Body of pancreas (tissue), 4 donors: ENCODE results near the gene HS3ST5. TPM values are rescaled to one million over a fixed set of nuclear protein-coding genes. Genes with fewer than 3 reads are reported as not detected.

Experiments
- ATAC-seq: fragments of 150-250 bp; one replicate; pipeline ENCODE4 v1.9.1; 2016
- DNase-seq, 4 donors: peaks; one replicate each; pipeline ENCODE4 v3.0.0-alpha.2; 2019
- H3K27ac ChIP-seq, 4 donors: fragments of 200-600 bp; sonication (generic); 1 replicate in 3 of 4; 2 replicates in 1 of 4; pipeline versions ENCODE4 v1.5.1 to v1.6.1; 2016 to 2019; ENCODE audit warnings: mild to moderate bottlenecking in 1 of 4, mixed read lengths in 1 of 4, moderate library complexity in 1 of 4
- H3K27me3 ChIP-seq, 2 donors: fragments of 200-600 bp; sonication (generic); one replicate each; pipeline ENCODE4 v1.6.0; 2016; ENCODE audit warnings: mild to moderate bottlenecking in 1 of 2
- H3K36me3 ChIP-seq, 2 donors: fragments of 200-600 bp; sonication (generic); replicated peaks in 1 of 2; 2 replicates each; pipeline ENCODE4 v1.5.1; 2016; ENCODE audit warnings: low read depth in 2 of 2; ENCODE audit not compliant: insufficient read depth in 1 of 2
- H3K4me1 ChIP-seq: fragments of 200-600 bp; sonication (generic); one replicate; pipeline ENCODE4 v1.6.0; 2016
- H3K4me3 ChIP-seq, 2 donors: fragments of 200-600 bp; sonication (generic); 1 replicate in 1 of 2; 2 replicates in 1 of 2; pipeline ENCODE4 v1.5.1; 2016 to 2019
- H3K9me3 ChIP-seq, 3 donors: fragments of 200-600 bp; sonication (generic); 1 replicate in 2 of 3; 2 replicates in 1 of 3; pipeline ENCODE4 v1.5.1; 2016
- CTCF ChIP-seq, 7 experiments: fragments of 450-650 bp in 4 of 7; fragments of 200-600 bp in 3 of 7; sonication (generic) in 3 of 7; IDR thresholded peaks; one replicate each; pipeline ENCODE4 v1.5.1; 2016 to 2019; ENCODE audit warnings: antibody characterized with exemption in 7 of 7
- POLR2A ChIP-seq, 3 donors: fragments of 450-650 bp; IDR thresholded peaks; one replicate each; pipeline ENCODE4 v1.6.1; 2016; ENCODE audit warnings: antibody characterized with exemption in 3 of 3, mild to moderate bottlenecking in 2 of 3
- WGBS, 2 donors: methylation state at CpG; one replicate each; pipeline ENCODE4 v1.1.5; 2017; 5-methylcytosine and 5-hydroxymethylcytosine counted together
- intact Hi-C: fragments of 100-400 bp; cut with DNase I; formaldehyde crosslinking; loops from one replicate; pipeline ENCODE4 v1.15.1; 2023
- total RNA-seq, 2 donors: library from RNA; depleted of rRNA; stranded (reverse); fragments of >200 nt; gene quantifications; one replicate each; pipeline ENCODE4 v1.1.0, GENCODE V29; 2016

The HS3ST5 gene
- total RNA-seq, 2 donors from 2014 or later: 0.26 TPM; not detected in 1

GRCh38 chr6:114267897-114268296 is 74.9 kb downstream of the HS3ST5 start:
- Histone ChIP-seq H3K4me1 (no peaks in the 10 kb centered on the region), H3K9me3 (no peaks in the 10 kb centered on the region), H3K27ac (no peak overlapping the region), H3K36me3 (no peaks in the 10 kb centered on the region), H3K27me3 (no peaks in the 10 kb centered on the region), H3K4me3 (no peak overlapping the region)
- intact Hi-C loops: no loop called here
- WGBS, 2 donors: 91 to 93% methylated on average over 3 of the region's 3 CpGs
- ATAC-seq (no peak), DNase-seq (no peak)
- no peak for TF ChIP-seq POLR2A (IDR thresholded peaks at IDR 0.05)
- no peak for TF ChIP-seq CTCF (IDR thresholded peaks at IDR 0.05)

GRCh38 chr6:114260810-114261209 is 82.0 kb downstream of the HS3ST5 start:
- intact Hi-C loops: no loop called here
- TF ChIP-seq CTCF (IDR thresholded peaks at IDR 0.05): no peak
- TF ChIP-seq POLR2A (IDR thresholded peaks at IDR 0.05): no peak
- H3K4me3 ChIP-seq: no peak overlapping the region
- DNase-seq: no peak
- no peaks in the 10 kb centered on the region for H3K9me3 ChIP-seq
- H3K4me1 ChIP-seq: no peaks in the 10 kb centered on the region
- no peak overlapping the region for H3K27ac ChIP-seq
- no peaks in the 10 kb centered on the region for H3K36me3 ChIP-seq
- no peaks in the 10 kb centered on the region for H3K27me3 ChIP-seq
- ATAC-seq: no peak
- 70 to 77% methylated on average over 3 of the region's 3 CpGs for WGBS, 2 donors

GRCh38 chr6:114258376-114258775 is 84.4 kb downstream of the HS3ST5 start:
- Histone ChIP-seq H3K4me3 (no peak overlapping the region), H3K27ac (no peak overlapping the region), H3K36me3 (no peaks in the 10 kb centered on the region), H3K4me1 (no peaks in the 10 kb centered on the region), H3K27me3 (no peaks in the 10 kb centered on the region), H3K9me3 (no peaks in the 10 kb centered on the region)
- WGBS, 2 donors: 38 to 47% methylated on average over 2 of the region's 2 CpGs
- ATAC-seq (no peak), DNase-seq (no peak)
- TF ChIP-seq CTCF (IDR thresholded peaks at IDR 0.05) (no peak), POLR2A (IDR thresholded peaks at IDR 0.05) (no peak)
- intact Hi-C loops: no loop called here

- no peaks in the 10 kb centered on the region for H3K36me3 ChIP-seq
- no peaks in the 10 kb centered on the region for H3K4me1 ChIP-seq
- no peak for TF ChIP-seq POLR2A (IDR thresholded peaks at IDR 0.05)
- no peak for TF ChIP-seq CTCF (IDR thresholded peaks at IDR 0.05)
- DNase-seq (no peak), ATAC-seq (no peak)
- no peaks in the 10 kb centered on the region for H3K27me3 ChIP-seq
- no peaks in the 10 kb centered on the region for H3K9me3 ChIP-seq
- H3K27ac ChIP-seq: no peak overlapping the region
- WGBS, 2 donors: 71 to 72% methylated on average over 3 of the region's 3 CpGs
- H3K4me3 ChIP-seq: no peak overlapping the region
- intact Hi-C loops: no loop called here
Observed at GRCh38 chr6:114253431-114253830, 89.4 kb downstream of the HS3ST5 start.

- ATAC-seq (no peak), DNase-seq (no peak)
- Histone ChIP-seq H3K9me3 (no peaks in the 10 kb centered on the region), H3K27me3 (no peaks in the 10 kb centered on the region), H3K4me3 (no peak overlapping the region), H3K27ac (no peak overlapping the region), H3K36me3 (no peaks in the 10 kb centered on the region), H3K4me1 (no peaks in the 10 kb centered on the region)
- intact Hi-C loops: no loop called here
- WGBS, 2 donors: 56% methylated on average over 1 of the region's 1 CpG; no CpG with 5 or more reads in 1 of the 2 donors
- no peak for TF ChIP-seq CTCF (IDR thresholded peaks at IDR 0.05)
- no peak for TF ChIP-seq POLR2A (IDR thresholded peaks at IDR 0.05)
Observed at GRCh38 chr6:114249522-114249921, 93.3 kb downstream of the HS3ST5 start.
